OCI-LY7 (cell line): Measurements from ENCODE around the gene KRT76. TPM values are rescaled to one million over a fixed set of nuclear protein-coding genes. Genes with fewer than 3 reads are reported as not detected.

Source experiments
- BruUV-seq: library from RNA; stranded (reverse); fragments of 400-500 nt; replicated peaks from 2 replicates; lab custom pipeline; 2021; lab: Mats Ljungman, UMichigan
- CTCF ChIA-PET: fragments of 300-600 bp; sonication (Branson Sonifier 250); formaldehyde crosslinking; loops from one replicate; lab custom pipeline; 2022; ENCODE audit warnings: antibody characterized with exemption; ENCODE audit not compliant: unreplicated experiment; lab: Charles Lee
- POLR2A ChIA-PET: fragments of 300-600 bp; sonication (Branson Sonifier 250); formaldehyde crosslinking; loops from one replicate; lab custom pipeline; 2022; ENCODE audit warnings: antibody characterized with exemption; lab: Charles Lee
- DNase-seq: peaks from one replicate; pipeline ENCODE4 v3.0.0-alpha.2; 2015; ENCODE audit warnings: low spot score
- H2AFZ ChIP-seq: fragments of 200-600 bp; sonication (generic), shearing (Covaris generic); 2 replicates; pipeline ENCODE4 v1.6.1; 2014; ENCODE audit warnings: mild to moderate bottlenecking, antibody characterized with exemption, low read length, moderate library complexity
- H3K27ac ChIP-seq: fragments of 200-600 bp; sonication (generic); 2 replicates; pipeline ENCODE4 v1.5.1; 2014; ENCODE audit warnings: mixed run types, low read depth, mild to moderate bottlenecking, moderate library complexity, low read length, inconsistent platforms; ENCODE audit not compliant: poor library complexity, severe bottlenecking
- H3K36me3 ChIP-seq: fragments of 200-600 bp; sonication (generic); 2 replicates; pipeline ENCODE4 v1.6.1; 2014; ENCODE audit warnings: mild to moderate bottlenecking, antibody characterized with exemption, low read length, moderate library complexity, mixed read lengths; ENCODE audit not compliant: insufficient read depth
- H3K4me1 ChIP-seq: fragments of 200-600 bp; sonication (generic); 2 replicates; pipeline ENCODE4 v1.5.1; 2014; ENCODE audit warnings: mild to moderate bottlenecking, low read length; ENCODE audit not compliant: insufficient read depth, poor library complexity, severe bottlenecking
- H3K4me2 ChIP-seq: fragments of 200-600 bp; sonication (generic); 2 replicates; pipeline ENCODE4 v1.6.1; 2014; ENCODE audit warnings: mild to moderate bottlenecking, low read length
- H3K4me3 ChIP-seq: fragments of 200-600 bp; sonication (generic); 2 replicates; pipeline ENCODE4 v1.5.1; 2014; ENCODE audit warnings: mild to moderate bottlenecking, low read depth, low read length; ENCODE audit not compliant: poor library complexity, severe bottlenecking
- H3K79me2 ChIP-seq: fragments of 200-600 bp; sonication (generic); 2 replicates; pipeline ENCODE4 v1.6.1; 2016; ENCODE audit warnings: low read depth, mild to moderate bottlenecking, low read length, moderate library complexity, mixed read lengths; ENCODE audit not compliant: insufficient read depth
- H3K9me2 ChIP-seq: fragments of 200-600 bp; sonication (generic); 2 replicates; pipeline ENCODE4 v1.6.1; 2016; ENCODE audit warnings: mild to moderate bottlenecking, low read length, mixed read lengths; ENCODE audit not compliant: insufficient read depth
- H3K9me3 ChIP-seq: fragments of 200-600 bp; sonication (generic); 2 replicates; pipeline ENCODE4 v1.6.1; 2014; ENCODE audit warnings: mild to moderate bottlenecking, mixed run types, low read length, mixed read lengths
- H4K20me1 ChIP-seq: fragments of 200-600 bp; sonication (generic); 2 replicates; pipeline ENCODE4 v1.6.1; 2014; ENCODE audit warnings: mild to moderate bottlenecking, antibody characterized with exemption, low read length, moderate library complexity, mixed read lengths; ENCODE audit not compliant: insufficient read depth
- EZH2phosphoT487 ChIP-seq: fragments of 200-600 bp; sonication (generic); IDR thresholded peaks from 2 replicates; pipeline ENCODE4 v1.6.1; 2018; ENCODE audit warnings: low read depth, borderline replicate concordance, mild to moderate bottlenecking, mixed run types, antibody characterized with exemption, low read length, moderate library complexity, mixed read lengths
- intact Hi-C: fragments of 100-400 bp; cut with micrococcal nuclease; formaldehyde crosslinking; loops from one replicate; pipeline ENCODE4 v1.10.0; 2022; ENCODE audit not compliant: unreplicated experiment
- total RNA-seq, 2 experiments: library from RNA; depleted of rRNA in 1 of 2; stranded (reverse); fragments of >200 nt in 1 of 2; shearing (Covaris generic) in 1 of 2; gene quantifications; 2 replicates each; pipeline ENCODE4 v1.2.3, GENCODE V29; 2014 to 2022
- TF ChIP-seq, protein P1 (sequence below): fragments of 200-600 bp; sonication (generic); conservative IDR thresholded peaks from 2 replicates; pipeline ENCODE4 v1.5.1; 2014; ENCODE audit warnings: mild to moderate bottlenecking, antibody characterized with exemption, low read length, moderate library complexity, mixed read lengths

The KRT76 gene
- total RNA-seq, 2 experiments from 2014 or later = not detected

DNA sequence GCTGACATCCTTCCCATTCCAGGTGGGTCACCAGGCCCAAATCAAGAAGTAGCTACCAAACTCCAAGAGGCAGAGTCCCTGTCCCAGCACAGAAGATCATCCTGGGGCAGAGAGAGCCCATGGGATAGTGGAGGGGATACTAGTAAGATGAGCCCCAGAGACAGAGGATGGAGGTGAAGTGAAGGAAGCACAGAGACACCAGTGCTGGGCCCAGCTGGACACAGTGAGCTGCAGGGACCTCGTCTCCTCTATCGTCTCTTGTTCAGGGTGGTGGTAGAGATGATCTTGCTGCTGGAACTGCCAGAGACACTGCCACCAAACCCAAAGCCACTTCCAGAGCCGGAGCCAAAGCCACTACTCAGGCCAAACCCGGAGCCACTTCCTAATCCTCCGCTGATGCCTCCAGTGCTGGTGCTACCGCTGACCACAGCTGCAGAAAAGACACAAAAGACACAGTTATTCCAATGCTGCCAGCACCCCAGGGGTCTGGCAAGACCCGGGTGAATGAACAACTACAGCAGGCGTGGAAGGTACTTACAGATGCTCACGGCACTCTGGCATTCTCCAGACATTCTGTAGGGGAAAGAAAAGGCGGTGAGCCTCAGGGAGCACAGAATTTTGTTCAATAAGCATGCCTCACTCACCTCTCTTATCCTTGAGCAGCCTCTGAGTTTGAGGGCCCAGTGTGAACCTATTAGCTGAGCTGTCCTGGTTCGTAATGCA lies 29.8 kb upstream of the KRT76 start:
- Histone ChIP-seq H3K27ac (no peak overlapping the region), H3K36me3 (no peaks in the 10 kb centered on the region), H2AFZ (no peak overlapping the region), H3K79me2 (no peaks in the 10 kb centered on the region), H3K4me2 (no peak overlapping the region), H4K20me1 (no peaks in the 10 kb centered on the region), H3K4me1 (no peaks in the 10 kb centered on the region), H3K4me3 (no peak overlapping the region), H3K9me2 (no peaks in the 10 kb centered on the region), H3K9me3 (no peaks in the 10 kb centered on the region)
- TF ChIP-seq EZH2phosphoT487 = no peak
- TF ChIP-seq, protein P1, sequence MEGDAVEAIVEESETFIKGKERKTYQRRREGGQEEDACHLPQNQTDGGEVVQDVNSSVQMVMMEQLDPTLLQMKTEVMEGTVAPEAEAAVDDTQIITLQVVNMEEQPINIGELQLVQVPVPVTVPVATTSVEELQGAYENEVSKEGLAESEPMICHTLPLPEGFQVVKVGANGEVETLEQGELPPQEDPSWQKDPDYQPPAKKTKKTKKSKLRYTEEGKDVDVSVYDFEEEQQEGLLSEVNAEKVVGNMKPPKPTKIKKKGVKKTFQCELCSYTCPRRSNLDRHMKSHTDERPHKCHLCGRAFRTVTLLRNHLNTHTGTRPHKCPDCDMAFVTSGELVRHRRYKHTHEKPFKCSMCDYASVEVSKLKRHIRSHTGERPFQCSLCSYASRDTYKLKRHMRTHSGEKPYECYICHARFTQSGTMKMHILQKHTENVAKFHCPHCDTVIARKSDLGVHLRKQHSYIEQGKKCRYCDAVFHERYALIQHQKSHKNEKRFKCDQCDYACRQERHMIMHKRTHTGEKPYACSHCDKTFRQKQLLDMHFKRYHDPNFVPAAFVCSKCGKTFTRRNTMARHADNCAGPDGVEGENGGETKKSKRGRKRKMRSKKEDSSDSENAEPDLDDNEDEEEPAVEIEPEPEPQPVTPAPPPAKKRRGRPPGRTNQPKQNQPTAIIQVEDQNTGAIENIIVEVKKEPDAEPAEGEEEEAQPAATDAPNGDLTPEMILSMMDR = no peak
- CTCF ChIA-PET = no interaction called here
- DNase-seq = no peak
- POLR2A ChIA-PET = no interaction called here
- BruUV-seq = no TSS peak
- intact Hi-C loops = no loop called here

DNA sequence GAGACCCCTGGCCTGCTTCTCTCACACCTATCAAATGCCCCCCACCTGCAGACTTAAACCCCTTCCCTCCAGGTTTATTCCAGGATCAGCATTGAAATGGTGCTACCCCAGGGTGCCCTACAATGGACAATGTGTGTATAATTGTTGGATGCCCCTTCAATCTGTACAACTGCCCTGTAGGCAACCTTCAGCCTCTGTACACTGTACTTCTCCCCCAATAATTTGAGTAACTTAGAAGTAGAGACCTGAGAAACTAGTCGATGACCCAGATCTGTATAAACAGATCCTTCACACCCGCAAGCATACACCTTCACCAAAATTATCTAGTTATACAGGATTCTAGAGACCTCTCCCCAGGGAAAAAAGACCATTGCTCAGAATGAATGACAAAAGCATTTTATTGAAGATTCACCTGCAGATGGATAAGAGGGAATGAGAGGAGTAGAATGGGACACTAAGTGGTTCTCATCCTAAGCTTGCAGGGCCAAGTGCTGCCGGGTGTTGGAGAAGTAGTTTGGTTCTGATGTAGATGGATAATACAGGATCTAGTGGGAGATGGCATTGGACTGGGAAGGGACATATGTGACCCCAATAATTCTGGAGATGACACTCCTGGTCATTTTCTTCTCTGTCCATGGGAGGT lies 29.1 kb upstream of the KRT76 start:
- H3K4me3 ChIP-seq = no peak overlapping the region

More for the DNA sequence above, 29.1 kb upstream of the KRT76 start:
- POLR2A ChIA-PET = no interaction called here
- no peak overlapping the region for H3K27ac ChIP-seq
- no peak overlapping the region for H2AFZ ChIP-seq
- H3K9me3 ChIP-seq = no peaks in the 10 kb centered on the region
- no peaks in the 10 kb centered on the region for H3K36me3 ChIP-seq
- CTCF ChIA-PET = no interaction called here
- no peaks in the 10 kb centered on the region for H4K20me1 ChIP-seq
- no peaks in the 10 kb centered on the region for H3K4me1 ChIP-seq
- DNase-seq = no peak
- no TSS peak for BruUV-seq
- H3K9me2 ChIP-seq = no peaks in the 10 kb centered on the region
- intact Hi-C loops = no loop called here
- no peaks in the 10 kb centered on the region for H3K79me2 ChIP-seq
- no peak overlapping the region for H3K4me2 ChIP-seq
- no peak for TF ChIP-seq EZH2phosphoT487
- TF ChIP-seq, protein P1 = no peak
